WTC11 (cell line): ENCODE data around the gene WDR75. TPM values are rescaled to one million over a fixed set of nuclear protein-coding genes. Genes with fewer than 3 reads are reported as not detected.

Source experiments
- ATF2 ChIP-seq: sonication (generic); formaldehyde crosslinking; IDR thresholded peaks from 2 replicates; pipeline ENCODE4 v1.8.1; 2022; ENCODE audit warnings: low read depth, missing genetic modification reagents, borderline replicate concordance
- CREM ChIP-seq: sonication (generic); formaldehyde crosslinking; IDR thresholded peaks from 2 replicates; pipeline ENCODE4 v1.8.1; 2022; ENCODE audit warnings: mild to moderate bottlenecking, missing genetic modification reagents, moderate library complexity
- MXD4 ChIP-seq: fragments of 250-450 bp; sonication (Bioruptor Pico); IDR thresholded peaks from 2 replicates; pipeline ENCODE4 v1.8.0; 2021; ENCODE audit warnings: mild to moderate bottlenecking, moderate library complexity, borderline replicate concordance
- SMAD3 ChIP-seq: sonication (generic); formaldehyde crosslinking; IDR thresholded peaks from 2 replicates; pipeline ENCODE4 v1.8.0; 2022; ENCODE audit warnings: missing genetic modification reagents, mild to moderate bottlenecking, borderline replicate concordance
- ZNF317 ChIP-seq: sonication (generic); formaldehyde crosslinking; IDR thresholded peaks from 2 replicates; pipeline ENCODE4 v1.8.1; 2023; ENCODE audit warnings: low read depth, mild to moderate bottlenecking, moderate library complexity, missing genetic modification reagents, borderline replicate concordance
- ZNF512 ChIP-seq: sonication (generic); formaldehyde crosslinking; IDR thresholded peaks from 2 replicates; pipeline ENCODE4 v1.8.1; 2022; ENCODE audit warnings: missing genetic modification reagents, borderline replicate concordance
- total RNA-seq: library from RNA; stranded (reverse); gene quantifications from 3 replicates; pipeline ENCODE4 v1.2.3, GENCODE V29; 2021
- TF ChIP-seq, protein P1 (sequence below): sonication (generic); formaldehyde crosslinking; IDR thresholded peaks from 2 replicates; pipeline ENCODE4 v1.8.1; 2023; ENCODE audit warnings: mild to moderate bottlenecking, moderate library complexity, missing genetic modification reagents
- TF ChIP-seq, protein P2 (sequence below): sonication (generic); formaldehyde crosslinking; IDR thresholded peaks from 2 replicates; pipeline ENCODE4 v1.8.0; 2023; ENCODE audit warnings: mild to moderate bottlenecking, missing genetic modification reagents
- TF ChIP-seq, protein P3 (sequence below): sonication (generic); formaldehyde crosslinking; IDR thresholded peaks from 2 replicates; pipeline ENCODE4 v1.8.1; 2023; ENCODE audit warnings: mild to moderate bottlenecking, missing genetic modification reagents, borderline replicate concordance
- TF ChIP-seq, protein P4 (sequence below): sonication (generic); formaldehyde crosslinking; IDR thresholded peaks from 2 replicates; pipeline ENCODE4 v1.8.0; 2022; ENCODE audit warnings: mild to moderate bottlenecking, missing genetic modification reagents

WDR75 gene
- total RNA-seq, 1 experiment from 2014 or later = 68.3 TPM

- TF ChIP-seq, protein P1, sequence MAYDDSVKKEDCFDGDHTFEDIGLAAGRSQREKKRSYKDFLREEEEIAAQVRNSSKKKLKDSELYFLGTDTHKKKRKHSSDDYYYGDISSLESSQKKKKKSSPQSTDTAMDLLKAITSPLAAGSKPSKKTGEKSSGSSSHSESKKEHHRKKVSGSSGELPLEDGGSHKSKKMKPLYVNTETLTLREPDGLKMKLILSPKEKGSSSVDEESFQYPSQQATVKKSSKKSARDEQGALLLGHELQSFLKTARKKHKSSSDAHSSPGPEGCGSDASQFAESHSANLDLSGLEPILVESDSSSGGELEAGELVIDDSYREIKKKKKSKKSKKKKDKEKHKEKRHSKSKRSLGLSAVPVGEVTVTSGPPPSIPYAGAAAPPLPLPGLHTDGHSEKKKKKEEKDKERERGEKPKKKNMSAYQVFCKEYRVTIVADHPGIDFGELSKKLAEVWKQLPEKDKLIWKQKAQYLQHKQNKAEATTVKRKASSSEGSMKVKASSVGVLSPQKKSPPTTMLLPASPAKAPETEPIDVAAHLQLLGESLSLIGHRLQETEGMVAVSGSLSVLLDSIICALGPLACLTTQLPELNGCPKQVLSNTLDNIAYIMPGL (CRISPR knock-in tag) = no peak; the same call in 1 of the 2 replicates
- peak; percentile 96 for TF ChIP-seq CREM (CRISPR knock-in tag)
- no peak for TF ChIP-seq MXD4 (CRISPR knock-in tag)
- TF ChIP-seq, protein P2, sequence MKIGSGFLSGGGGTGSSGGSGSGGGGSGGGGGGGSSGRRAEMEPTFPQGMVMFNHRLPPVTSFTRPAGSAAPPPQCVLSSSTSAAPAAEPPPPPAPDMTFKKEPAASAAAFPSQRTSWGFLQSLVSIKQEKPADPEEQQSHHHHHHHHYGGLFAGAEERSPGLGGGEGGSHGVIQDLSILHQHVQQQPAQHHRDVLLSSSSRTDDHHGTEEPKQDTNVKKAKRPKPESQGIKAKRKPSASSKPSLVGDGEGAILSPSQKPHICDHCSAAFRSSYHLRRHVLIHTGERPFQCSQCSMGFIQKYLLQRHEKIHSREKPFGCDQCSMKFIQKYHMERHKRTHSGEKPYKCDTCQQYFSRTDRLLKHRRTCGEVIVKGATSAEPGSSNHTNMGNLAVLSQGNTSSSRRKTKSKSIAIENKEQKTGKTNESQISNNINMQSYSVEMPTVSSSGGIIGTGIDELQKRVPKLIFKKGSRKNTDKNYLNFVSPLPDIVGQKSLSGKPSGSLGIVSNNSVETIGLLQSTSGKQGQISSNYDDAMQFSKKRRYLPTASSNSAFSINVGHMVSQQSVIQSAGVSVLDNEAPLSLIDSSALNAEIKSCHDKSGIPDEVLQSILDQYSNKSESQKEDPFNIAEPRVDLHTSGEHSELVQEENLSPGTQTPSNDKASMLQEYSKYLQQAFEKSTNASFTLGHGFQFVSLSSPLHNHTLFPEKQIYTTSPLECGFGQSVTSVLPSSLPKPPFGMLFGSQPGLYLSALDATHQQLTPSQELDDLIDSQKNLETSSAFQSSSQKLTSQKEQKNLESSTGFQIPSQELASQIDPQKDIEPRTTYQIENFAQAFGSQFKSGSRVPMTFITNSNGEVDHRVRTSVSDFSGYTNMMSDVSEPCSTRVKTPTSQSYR = no peak
- TF ChIP-seq, protein P3, sequence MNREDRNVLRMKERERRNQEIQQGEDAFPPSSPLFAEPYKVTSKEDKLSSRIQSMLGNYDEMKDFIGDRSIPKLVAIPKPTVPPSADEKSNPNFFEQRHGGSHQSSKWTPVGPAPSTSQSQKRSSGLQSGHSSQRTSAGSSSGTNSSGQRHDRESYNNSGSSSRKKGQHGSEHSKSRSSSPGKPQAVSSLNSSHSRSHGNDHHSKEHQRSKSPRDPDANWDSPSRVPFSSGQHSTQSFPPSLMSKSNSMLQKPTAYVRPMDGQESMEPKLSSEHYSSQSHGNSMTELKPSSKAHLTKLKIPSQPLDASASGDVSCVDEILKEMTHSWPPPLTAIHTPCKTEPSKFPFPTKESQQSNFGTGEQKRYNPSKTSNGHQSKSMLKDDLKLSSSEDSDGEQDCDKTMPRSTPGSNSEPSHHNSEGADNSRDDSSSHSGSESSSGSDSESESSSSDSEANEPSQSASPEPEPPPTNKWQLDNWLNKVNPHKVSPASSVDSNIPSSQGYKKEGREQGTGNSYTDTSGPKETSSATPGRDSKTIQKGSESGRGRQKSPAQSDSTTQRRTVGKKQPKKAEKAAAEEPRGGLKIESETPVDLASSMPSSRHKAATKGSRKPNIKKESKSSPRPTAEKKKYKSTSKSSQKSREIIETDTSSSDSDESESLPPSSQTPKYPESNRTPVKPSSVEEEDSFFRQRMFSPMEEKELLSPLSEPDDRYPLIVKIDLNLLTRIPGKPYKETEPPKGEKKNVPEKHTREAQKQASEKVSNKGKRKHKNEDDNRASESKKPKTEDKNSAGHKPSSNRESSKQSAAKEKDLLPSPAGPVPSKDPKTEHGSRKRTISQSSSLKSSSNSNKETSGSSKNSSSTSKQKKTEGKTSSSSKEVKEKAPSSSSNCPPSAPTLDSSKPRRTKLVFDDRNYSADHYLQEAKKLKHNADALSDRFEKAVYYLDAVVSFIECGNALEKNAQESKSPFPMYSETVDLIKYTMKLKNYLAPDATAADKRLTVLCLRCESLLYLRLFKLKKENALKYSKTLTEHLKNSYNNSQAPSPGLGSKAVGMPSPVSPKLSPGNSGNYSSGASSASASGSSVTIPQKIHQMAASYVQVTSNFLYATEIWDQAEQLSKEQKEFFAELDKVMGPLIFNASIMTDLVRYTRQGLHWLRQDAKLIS (CRISPR knock-in tag) = no peak
- TF ChIP-seq ZNF512 (CRISPR knock-in tag) = no peak
- no peak for TF ChIP-seq ZNF317 (CRISPR knock-in tag)
- TF ChIP-seq ATF2 (CRISPR knock-in tag) = no peak
- TF ChIP-seq, protein P4, sequence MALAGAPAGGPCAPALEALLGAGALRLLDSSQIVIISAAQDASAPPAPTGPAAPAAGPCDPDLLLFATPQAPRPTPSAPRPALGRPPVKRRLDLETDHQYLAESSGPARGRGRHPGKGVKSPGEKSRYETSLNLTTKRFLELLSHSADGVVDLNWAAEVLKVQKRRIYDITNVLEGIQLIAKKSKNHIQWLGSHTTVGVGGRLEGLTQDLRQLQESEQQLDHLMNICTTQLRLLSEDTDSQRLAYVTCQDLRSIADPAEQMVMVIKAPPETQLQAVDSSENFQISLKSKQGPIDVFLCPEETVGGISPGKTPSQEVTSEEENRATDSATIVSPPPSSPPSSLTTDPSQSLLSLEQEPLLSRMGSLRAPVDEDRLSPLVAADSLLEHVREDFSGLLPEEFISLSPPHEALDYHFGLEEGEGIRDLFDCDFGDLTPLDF (CRISPR knock-in tag) = 0 out of 2 replicates have a peak, but pooled peaks have one; percentile 27
- no peak for TF ChIP-seq SMAD3
Measured at GRCh38 chr2:189440947-189441708, at the start of gene WDR75 (continued).
